HG02840 (cell line): ENCODE data around the gene FZR1.

ENCODE experiments used
- ATAC-seq: cut with Tn5 transposase; IDR thresholded peaks from one replicate; pipeline ENCODE4 v1.9.1; 2021; ENCODE audit warnings: mild to moderate bottlenecking, moderate library complexity, moderate number of reproducible peaks; ENCODE audit not compliant: unreplicated experiment, low FRiP score

The FZR1 gene

DNA sequence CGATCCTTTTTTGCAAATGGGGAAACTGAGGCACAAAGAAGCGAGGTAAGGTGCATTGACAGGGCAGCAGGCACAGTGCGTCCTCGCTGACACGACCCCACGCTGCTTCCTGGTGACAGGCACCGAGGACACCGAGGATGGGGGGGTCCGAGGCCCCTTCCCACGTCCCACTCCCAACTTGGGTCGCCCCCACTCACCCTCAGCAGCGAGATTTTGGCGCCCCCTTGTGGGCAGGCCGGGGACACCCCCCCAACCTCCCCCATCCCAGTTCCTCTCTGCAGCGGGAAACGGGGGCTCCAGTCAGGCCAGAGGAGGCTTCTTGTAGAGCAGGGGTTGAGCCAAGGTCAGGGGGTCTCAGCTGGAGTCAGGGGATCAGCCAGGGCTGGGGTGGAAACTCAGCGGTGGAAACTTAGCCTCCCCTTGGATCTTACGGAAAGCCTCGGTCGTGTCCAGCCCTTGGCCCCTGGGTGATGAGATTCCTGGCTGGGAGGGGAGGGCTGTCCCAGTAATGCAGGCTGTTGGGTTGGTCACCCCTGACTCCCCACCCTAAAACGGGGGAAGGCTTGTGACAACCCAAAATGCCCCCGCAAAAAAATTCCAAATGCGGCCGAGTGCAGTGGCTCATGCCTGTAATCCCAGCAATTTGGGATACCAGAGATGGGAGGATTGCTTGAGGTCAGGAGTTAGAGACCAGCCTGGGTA is 34.0 kb upstream of the FZR1 start:
- ATAC-seq = no peak

DNA sequence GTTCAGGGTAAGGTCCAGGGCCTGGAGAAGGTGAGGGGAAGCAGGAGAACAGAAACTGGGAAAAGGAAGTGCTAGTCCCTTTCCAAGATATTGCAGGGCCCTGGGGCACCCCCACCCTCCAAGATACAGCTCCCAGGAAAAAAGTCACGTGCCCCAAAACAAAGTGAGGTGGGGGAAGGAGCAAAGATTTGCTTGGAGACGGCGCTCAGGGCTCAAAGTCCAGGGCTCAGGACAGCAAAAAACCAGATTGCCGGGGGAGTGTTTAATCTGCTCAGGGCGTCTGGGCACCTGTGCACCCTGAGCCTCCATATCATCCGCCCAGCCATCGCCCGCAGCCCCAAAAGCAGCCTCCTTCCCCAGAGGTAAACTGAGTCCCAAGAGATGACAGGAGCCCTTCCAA is 32.1 kb upstream of the FZR1 start:
- ATAC-seq = no peak

GRCh38 chr19:3474614-3475013 is 31.5 kb upstream of the FZR1 start:
- ATAC-seq = no peak

GRCh38 chr19:3475449-3475848 is 30.7 kb upstream of the FZR1 start:
- no peak for ATAC-seq

GRCh38 chr19:3476830-3477229 is 29.3 kb upstream of the FZR1 start:
- no peak for ATAC-seq

DNA sequence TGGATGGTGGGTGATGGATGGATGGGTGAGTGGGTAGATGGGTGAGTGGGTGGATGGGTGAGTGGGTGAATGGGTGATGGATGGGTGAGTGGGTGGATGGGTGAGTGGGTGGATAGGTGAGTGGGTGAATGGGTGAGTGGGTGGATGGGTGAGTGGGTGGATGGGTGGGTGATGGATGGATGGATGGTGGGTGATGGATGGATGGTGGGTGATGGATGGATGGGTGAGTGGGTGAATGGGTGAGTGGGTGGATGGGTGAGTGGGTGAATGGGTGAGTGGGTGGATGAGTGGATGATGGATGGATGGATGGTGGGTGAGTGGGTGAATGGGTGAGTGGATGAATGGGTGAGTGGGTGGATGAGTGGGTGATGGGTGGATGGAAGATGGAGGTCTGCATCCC is 28.6 kb upstream of the FZR1 start:
- ATAC-seq = no peak

- no peak for ATAC-seq
These were observed 28.2 kb upstream of the FZR1 start for GRCh38 chr19:3477951-3478350.

GRCh38 chr19:3478409-3479176 is 27.5 kb upstream of the FZR1 start:
- no peak for ATAC-seq

GRCh38 chr19:3479177-3479833 is 26.8 kb upstream of the FZR1 start:
- no peak for ATAC-seq

GRCh38 chr19:3479834-3480215 is 26.3 kb upstream of the FZR1 start:
- no peak for ATAC-seq

GRCh38 chr19:3480383-3481091 is 25.6 kb upstream of the FZR1 start, which contains the start of gene SMIM24:
Gene SMIM24, minus strand, starts transcription at chr19:3480525. Its CDS starts 62 bp downstream, at chr19:3480463.
- ATAC-seq = no peak

DNA sequence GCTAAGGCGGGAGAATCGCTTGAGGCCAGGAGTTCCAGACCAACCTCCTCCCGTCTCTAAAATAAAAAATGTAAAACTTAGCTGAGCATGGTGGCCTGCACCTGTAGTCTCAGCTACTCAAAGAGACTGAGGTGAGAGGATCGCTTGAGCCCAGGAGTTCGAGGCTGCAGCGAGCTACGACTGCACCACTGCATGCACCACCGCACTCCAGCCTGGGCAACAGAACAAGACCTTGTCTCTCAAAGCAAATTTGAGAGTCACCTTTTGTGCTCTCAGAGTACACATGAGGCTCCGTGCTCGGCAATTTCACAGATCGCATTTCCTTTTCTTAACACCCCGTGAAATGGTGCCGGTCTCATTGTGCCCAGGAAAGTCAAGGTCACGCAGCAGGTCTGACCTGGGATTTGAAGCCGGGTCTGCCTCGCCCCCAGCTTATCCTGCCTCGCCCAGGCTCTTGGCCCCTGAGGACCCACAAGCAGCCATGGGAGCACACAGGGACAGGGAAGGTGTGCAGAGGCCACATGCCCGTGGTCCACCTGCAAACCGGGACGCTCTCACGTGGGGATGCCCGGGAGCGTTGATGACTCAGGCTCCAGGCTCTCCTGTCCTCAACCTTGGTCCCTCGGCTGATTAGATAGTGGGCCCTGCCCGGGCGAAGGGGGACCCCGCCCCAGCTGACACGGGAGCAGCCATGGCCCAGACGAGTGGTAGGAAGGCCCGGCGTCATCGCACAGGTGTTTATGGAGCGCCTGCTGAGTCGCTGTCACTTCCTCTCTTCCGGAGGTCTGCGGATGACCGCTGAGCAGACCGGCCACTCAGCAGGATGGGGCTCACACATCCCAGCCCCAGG is 24.6 kb upstream of the FZR1 start:
- no peak for ATAC-seq

DNA sequence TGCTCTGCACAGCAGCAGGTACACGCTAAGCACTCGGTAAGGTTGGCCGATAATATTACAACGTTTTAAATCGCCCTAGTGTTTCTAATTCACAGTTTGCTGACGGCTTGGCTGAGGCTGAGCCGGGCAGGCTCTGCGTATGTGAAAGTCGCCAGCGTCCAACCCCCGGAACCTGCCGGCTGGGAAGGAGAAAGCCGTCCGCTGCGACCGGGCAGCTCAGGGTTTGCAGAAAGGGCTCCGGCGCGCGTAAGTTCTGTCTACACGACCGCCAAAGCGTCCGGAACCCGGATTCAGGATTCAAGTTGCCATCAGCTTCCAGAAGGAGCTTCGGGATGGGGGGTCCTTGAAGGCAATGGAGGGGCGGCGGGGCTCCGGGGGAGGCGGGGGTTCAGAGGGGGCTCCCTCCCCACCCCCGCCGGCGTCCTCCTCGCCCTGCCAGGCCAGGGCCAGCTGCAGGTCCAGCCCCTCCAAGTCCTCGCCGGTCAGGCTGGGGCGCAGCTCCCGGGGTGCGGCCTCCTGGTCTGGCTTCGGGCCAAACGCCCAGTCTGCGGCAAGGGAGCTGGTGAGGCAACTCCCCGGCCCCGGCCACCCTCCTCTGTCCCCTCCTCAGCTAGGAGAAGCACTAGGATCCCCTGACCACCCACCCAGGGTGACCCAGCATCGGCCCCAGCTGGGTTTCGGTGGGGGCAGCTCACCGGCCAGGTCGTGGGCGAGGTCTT is 23.4 kb upstream of the FZR1 start:
- ATAC-seq = no peak

DNA sequence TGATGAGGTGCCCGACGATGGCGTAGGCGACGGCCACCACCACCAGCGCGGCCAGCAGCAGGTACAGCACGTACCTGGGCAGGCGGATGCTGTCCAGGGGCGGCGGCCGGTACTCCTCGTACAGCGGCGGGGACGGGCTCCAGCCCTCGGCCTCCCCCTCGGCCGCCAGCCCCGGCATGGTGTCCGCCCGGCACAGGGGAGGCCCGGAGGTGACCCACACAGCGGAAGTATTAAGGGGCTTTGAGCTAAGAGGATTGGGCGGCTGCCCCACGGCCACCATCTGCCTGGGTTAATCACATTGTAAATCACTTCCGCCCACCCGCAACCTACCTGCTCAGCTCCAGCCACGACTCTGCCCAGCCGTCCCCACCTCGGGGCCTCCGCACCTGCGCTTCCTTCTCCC is 22.9 kb upstream of the FZR1 start, which contains the start of gene SMIM44:
TSS of gene SMIM44 (minus strand) at position 216 of the 403 bp plus-strand sequence. CDS start at position 178, 38 bp downstream.
- ATAC-seq = no peak

- no peak for ATAC-seq
These were observed 14.6 kb upstream of the FZR1 start for GRCh38 chr19:3491396-3492119.

GRCh38 chr19:3492131-3492839 is 13.8 kb upstream of the FZR1 start:
- no peak for ATAC-seq

DNA sequence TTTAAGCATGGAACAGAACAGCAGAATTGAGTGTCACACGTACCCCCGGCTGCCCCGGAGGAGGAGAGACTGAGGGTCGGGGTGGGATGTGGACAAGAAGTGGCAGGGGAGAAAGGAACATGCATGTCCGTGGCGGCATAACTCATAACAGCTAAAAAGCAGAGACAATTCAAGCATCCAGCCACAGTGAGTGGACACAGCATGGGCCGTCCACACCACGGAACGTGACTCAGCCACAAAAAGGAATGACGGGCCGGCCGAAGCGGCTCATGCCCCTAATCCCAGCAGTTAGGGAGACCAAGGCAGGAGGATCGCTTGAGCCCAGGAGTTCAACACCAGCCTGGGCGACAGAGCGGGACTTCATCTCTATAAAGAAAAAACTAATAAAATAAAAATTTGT is 13.2 kb upstream of the FZR1 start:
- no peak for ATAC-seq

- no peak for ATAC-seq
These were observed 12.5 kb upstream of the FZR1 start for GRCh38 chr19:3493651-3494050.
